Adrenal gland (tissue), 5 donors: ENCODE data around the gene LRBA.

ENCODE experiments used
- POLR2A ChIP-seq, 2 donors: fragments of 450-650 bp; IDR thresholded peaks; one replicate each; pipeline ENCODE4 v1.6.1; 2017; ENCODE audit warnings: antibody characterized with exemption in 2 of 2, mild to moderate bottlenecking in 2 of 2, moderate library complexity in 1 of 2
- TF ChIP-seq, protein P1 (sequence below), 6 experiments: fragments of 450-650 bp in 4 of 6; fragments of 200-600 bp in 2 of 6; sonication (generic) in 1 of 6; IDR thresholded peaks; 1 replicate in 5 of 6; 2 replicates in 1 of 6; pipeline versions ENCODE4 v1.5.1 to v1.8.0; 2016 to 2021; ENCODE audit warnings: antibody characterized with exemption in 6 of 6, mild to moderate bottlenecking in 2 of 6, moderate library complexity in 1 of 6
- donor health status: DM: no; HTN: no; CAD: no.

DNA sequence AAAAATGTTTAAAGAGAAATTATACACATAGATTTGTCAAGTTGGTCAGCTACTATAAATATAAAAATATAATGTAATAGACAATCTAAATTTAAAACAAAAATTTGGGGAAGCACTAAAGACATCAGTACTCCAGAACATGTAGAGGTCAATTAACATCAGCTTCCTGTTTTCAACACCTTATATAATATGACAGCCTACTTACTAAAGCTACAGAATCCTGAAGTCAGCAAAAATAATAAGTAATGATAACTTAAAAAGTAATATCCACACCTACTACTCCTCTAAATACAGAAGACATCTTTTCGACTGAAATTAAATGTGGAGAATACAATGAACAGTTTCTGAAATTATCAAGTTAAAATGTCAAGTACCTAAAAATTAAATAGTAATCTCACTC lies 118.6 kb downstream of the LRBA start:
- TF ChIP-seq, protein P1, sequence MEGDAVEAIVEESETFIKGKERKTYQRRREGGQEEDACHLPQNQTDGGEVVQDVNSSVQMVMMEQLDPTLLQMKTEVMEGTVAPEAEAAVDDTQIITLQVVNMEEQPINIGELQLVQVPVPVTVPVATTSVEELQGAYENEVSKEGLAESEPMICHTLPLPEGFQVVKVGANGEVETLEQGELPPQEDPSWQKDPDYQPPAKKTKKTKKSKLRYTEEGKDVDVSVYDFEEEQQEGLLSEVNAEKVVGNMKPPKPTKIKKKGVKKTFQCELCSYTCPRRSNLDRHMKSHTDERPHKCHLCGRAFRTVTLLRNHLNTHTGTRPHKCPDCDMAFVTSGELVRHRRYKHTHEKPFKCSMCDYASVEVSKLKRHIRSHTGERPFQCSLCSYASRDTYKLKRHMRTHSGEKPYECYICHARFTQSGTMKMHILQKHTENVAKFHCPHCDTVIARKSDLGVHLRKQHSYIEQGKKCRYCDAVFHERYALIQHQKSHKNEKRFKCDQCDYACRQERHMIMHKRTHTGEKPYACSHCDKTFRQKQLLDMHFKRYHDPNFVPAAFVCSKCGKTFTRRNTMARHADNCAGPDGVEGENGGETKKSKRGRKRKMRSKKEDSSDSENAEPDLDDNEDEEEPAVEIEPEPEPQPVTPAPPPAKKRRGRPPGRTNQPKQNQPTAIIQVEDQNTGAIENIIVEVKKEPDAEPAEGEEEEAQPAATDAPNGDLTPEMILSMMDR (IDR thresholded peaks at IDR 0.05): no peak
- no peak for TF ChIP-seq POLR2A (IDR thresholded peaks at IDR 0.05)
